NB4 (cell line): ENCODE results near the gene BCKDHB.

Source experiments
- MYC ChIP-seq: IDR thresholded peaks from 2 replicates; pipeline ENCODE4 v1.6.1; 2011; ENCODE audit warnings: low read depth, low read length
- TF ChIP-seq, protein P1 (sequence below): IDR thresholded peaks from one replicate; pipeline ENCODE4 v1.5.1; 2012; ENCODE audit warnings: low read depth, low read length

DNA sequence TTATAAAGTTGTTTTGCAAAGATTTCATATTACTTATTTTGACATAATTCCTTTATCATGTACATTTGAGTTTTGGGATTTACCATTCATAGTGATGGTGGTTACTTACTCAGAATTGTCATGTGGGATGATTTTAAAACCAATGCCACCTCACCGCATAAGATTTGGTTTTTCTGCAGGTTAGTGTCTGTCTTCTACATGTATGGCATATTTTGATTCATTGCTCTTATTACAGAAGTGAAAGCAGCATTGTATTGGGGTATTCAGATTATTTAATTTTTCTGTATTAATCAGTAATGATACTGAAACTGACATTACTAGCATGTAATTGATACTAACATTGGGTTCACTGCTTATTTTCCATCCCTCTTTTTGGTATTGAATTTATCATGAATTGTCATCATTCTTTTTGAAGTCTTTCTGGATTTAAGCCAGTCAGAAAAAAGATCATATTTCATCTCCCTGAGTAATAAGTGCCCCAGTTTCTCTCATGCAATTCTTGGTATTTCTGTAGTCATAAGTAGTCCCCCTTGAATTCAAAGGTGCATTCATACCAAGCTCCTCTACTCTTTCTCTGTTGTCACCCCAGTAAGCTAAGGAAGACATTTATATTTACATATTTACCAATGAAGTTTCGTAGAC is 176.6 kb downstream of the BCKDHB start:
- TF ChIP-seq, protein P1, sequence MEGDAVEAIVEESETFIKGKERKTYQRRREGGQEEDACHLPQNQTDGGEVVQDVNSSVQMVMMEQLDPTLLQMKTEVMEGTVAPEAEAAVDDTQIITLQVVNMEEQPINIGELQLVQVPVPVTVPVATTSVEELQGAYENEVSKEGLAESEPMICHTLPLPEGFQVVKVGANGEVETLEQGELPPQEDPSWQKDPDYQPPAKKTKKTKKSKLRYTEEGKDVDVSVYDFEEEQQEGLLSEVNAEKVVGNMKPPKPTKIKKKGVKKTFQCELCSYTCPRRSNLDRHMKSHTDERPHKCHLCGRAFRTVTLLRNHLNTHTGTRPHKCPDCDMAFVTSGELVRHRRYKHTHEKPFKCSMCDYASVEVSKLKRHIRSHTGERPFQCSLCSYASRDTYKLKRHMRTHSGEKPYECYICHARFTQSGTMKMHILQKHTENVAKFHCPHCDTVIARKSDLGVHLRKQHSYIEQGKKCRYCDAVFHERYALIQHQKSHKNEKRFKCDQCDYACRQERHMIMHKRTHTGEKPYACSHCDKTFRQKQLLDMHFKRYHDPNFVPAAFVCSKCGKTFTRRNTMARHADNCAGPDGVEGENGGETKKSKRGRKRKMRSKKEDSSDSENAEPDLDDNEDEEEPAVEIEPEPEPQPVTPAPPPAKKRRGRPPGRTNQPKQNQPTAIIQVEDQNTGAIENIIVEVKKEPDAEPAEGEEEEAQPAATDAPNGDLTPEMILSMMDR = no peak
- no peak for TF ChIP-seq MYC
